K562 (cell line): ENCODE data around the gene PNPLA7. TPM values are rescaled to one million over a fixed set of nuclear protein-coding genes. Genes with fewer than 3 reads are reported as not detected.

Source experiments
- ARNT ChIP-seq, 2 experiments: fragments of 450-650 bp; IDR thresholded peaks; 2 replicates each; pipeline ENCODE4 v1.6.1; 2016; ENCODE audit warnings: mild to moderate bottlenecking in 1 of 2
- ATF1 ChIP-seq, 2 experiments: fragments of 450-650 bp in 1 of 2; IDR thresholded peaks; 2 replicates each; pipeline ENCODE4 v1.6.1; 2016; ENCODE audit warnings: missing compliant biosample characterization in 1 of 2, missing genetic modification characterization in 1 of 2
- CBFA2T3 ChIP-seq: fragments of 450-650 bp; IDR thresholded peaks from 2 replicates; pipeline ENCODE4 v1.6.1; 2017
- CXXC5 ChIP-seq: fragments of 250-450 bp; sonication (Bioruptor Pico); IDR thresholded peaks from 2 replicates; pipeline ENCODE4 v1.8.0; 2022; ENCODE audit warnings: inconsistent platforms, mild to moderate bottlenecking, moderate library complexity
- FOS ChIP-seq: IDR thresholded peaks from 3 replicates; pipeline ENCODE4 v1.6.1; 2011; ENCODE audit not compliant: insufficient read length; ENCODE audit errors: extremely low read depth
- FOSL1 ChIP-seq: fragments of 200-800 bp; sonication (Bioruptor generic); conservative IDR thresholded peaks from 2 replicates; pipeline ENCODE4 v1.6.1; 2016; ENCODE audit warnings: missing genetic modification characterization, missing compliant biosample characterization
- HDAC1 ChIP-seq, 2 experiments: fragments of 450-650 bp; IDR thresholded peaks; 2 replicates each; pipeline ENCODE4 v1.6.1; 2016 to 2017; ENCODE audit warnings: inconsistent platforms in 1 of 2, mild to moderate bottlenecking in 1 of 2, moderate library complexity in 1 of 2
- HNRNPL ChIP-seq: fragments of 200-400 bp; formaldehyde crosslinking; IDR thresholded peaks from 2 replicates; pipeline ENCODE4 v1.6.1; 2017; ENCODE audit warnings: low read depth, mild to moderate bottlenecking, low read length
- JUND ChIP-seq, 2 experiments: IDR thresholded peaks; 2 replicates in 1 of 2; 3 replicates in 1 of 2; pipeline ENCODE4 v1.6.1; 2011; ENCODE audit warnings: borderline replicate concordance in 2 of 2, low read depth in 2 of 2, low read length in 2 of 2, improper control_type of control experiment in 1 of 2, missing biosample characterization in 1 of 2, missing genetic modification characterization in 1 of 2, missing genetic modification reagents in 1 of 2
- NEUROD1 ChIP-seq: fragments of 150-350 bp; IDR thresholded peaks from 2 replicates; pipeline ENCODE4 v1.6.1; 2014; ENCODE audit warnings: borderline replicate concordance, low read length, low read depth; ENCODE audit not compliant: partially characterized antibody
- POLR2AphosphoS2 ChIP-seq: IDR thresholded peaks from 2 replicates; pipeline ENCODE4 v1.6.1; 2012; ENCODE audit warnings: low read length, improper control_type of control experiment
- RBFOX2 ChIP-seq: fragments of 200-400 bp; formaldehyde crosslinking; IDR thresholded peaks from 2 replicates; pipeline ENCODE4 v1.6.1; 2017; ENCODE audit warnings: low read depth, mild to moderate bottlenecking, low read length, moderate library complexity
- TFAP4 ChIP-seq: sonication (generic); formaldehyde crosslinking; IDR thresholded peaks from 2 replicates; pipeline ENCODE4 v1.8.0; 2022; ENCODE audit warnings: missing genetic modification reagents, mild to moderate bottlenecking, moderate library complexity, borderline replicate concordance
- THRB ChIP-seq: fragments of 450-650 bp; formaldehyde crosslinking; conservative IDR thresholded peaks from 2 replicates; pipeline ENCODE4 v1.4.0; 2022; ENCODE audit warnings: mild to moderate bottlenecking, missing genetic modification characterization
- ZBTB7A ChIP-seq: IDR thresholded peaks from 2 replicates; pipeline ENCODE4 v1.6.1; 2011; ENCODE audit warnings: low read depth, mild to moderate bottlenecking, low read length, moderate library complexity, borderline replicate concordance; ENCODE audit not compliant: control insufficient read depth
- ZNF354B ChIP-seq: fragments of 250-450 bp; sonication (Bioruptor Pico); IDR thresholded peaks from 2 replicates; pipeline ENCODE4 v1.4.0; 2020
- ZNF695 ChIP-seq: fragments of 450-650 bp; formaldehyde crosslinking; IDR thresholded peaks from 2 replicates; pipeline ENCODE4 v1.4.0; 2020; ENCODE audit warnings: mild to moderate bottlenecking, moderate library complexity
- polyA plus RNA-seq, 8 experiments: library from polyadenylated mRNA; depleted of rRNA in 4 of 8; stranded (reverse) in 5 of 8; unstranded in 3 of 8; fragments of >200 nt; fragmentation: Nextera tagmentation in 2 of 8; fragmentation: Illumina TruSeq in 1 of 8; extraction: Ambion mirVana in 2 of 8; extraction: Trizol in 1 of 8; gene quantifications; 2 replicates each; pipeline versions ENCODE4 v1.2.1 to v1.2.3, GENCODE V29; 2011 to 2014; ENCODE audit warnings: inconsistent platforms in 1 of 8, missing spikeins in 1 of 8
- total RNA-seq, 7 experiments: library from RNA; depleted of rRNA in 6 of 7; stranded (reverse); fragments of >200 nt in 6 of 7; fragmentation: Illumina TruSeq in 2 of 7; extraction: Trizol in 2 of 7; gene quantifications; 2 replicates each; pipeline versions ENCODE4 v1.2.1 to v1.2.3, GENCODE V29; 2011 to 2021; ENCODE audit warnings: low replicate concordance in 1 of 7
- TF ChIP-seq, protein P1 (sequence below), 3 experiments: fragments of 200-800 bp in 1 of 3; sonication (Bioruptor generic) in 1 of 3; sonication (generic) in 1 of 3; formaldehyde crosslinking in 1 of 3; IDR thresholded peaks; 2 replicates each; pipeline versions ENCODE4 v1.6.1 to v1.8.0; 2016 to 2022; ENCODE audit warnings: mild to moderate bottlenecking in 2 of 3, missing compliant biosample characterization in 2 of 3, missing genetic modification characterization in 2 of 3, missing genetic modification reagents in 1 of 3
- TF ChIP-seq, protein P2 (sequence below): fragments of 200-800 bp; sonication (Bioruptor generic); IDR thresholded peaks from 2 replicates; pipeline ENCODE4 v1.6.1; 2017; ENCODE audit warnings: missing genetic modification characterization, missing compliant biosample characterization

The PNPLA7 gene
- total and polyA plus RNA-seq, 9 of the 15 experiments (the other 6 are each of a cell fraction or from before 2014, with no cell fraction given), result 0.01 to 0.85 (median 0.19) TPM; not detected in 1

- TF ChIP-seq TFAP4 (CRISPR knock-in tag), result peak; percentile 73
- no peak for TF ChIP-seq HDAC1 (IDR thresholded peaks at IDR 0.05)
- peak; percentile 52 for TF ChIP-seq FOS
- peak; percentile 95 for TF ChIP-seq FOSL1 (tag)
- TF ChIP-seq ZNF354B (CRISPR knock-in tag), result no peak
- TF ChIP-seq RBFOX2, result peak; percentile 71
- no peak for TF ChIP-seq POLR2AphosphoS2
- TF ChIP-seq ZNF695 (CRISPR knock-in tag), result no peak
- TF ChIP-seq THRB (CRISPR knock-in tag), result no peak
- TF ChIP-seq, protein P1, sequence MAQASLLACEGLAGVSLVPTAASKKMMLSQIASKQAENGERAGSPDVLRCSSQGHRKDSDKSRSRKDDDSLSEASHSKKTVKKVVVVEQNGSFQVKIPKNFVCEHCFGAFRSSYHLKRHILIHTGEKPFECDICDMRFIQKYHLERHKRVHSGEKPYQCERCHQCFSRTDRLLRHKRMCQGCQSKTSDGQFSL (CRISPR knock-in tag; IDR thresholded peaks at IDR 0.05), result 0 out of 2 replicates have a peak, but pooled peaks have one; percentile 30
- TF ChIP-seq, protein P1 (tag; IDR thresholded peaks at IDR 0.05), result no peak
- no peak; the same call in 1 of the 2 replicates for TF ChIP-seq ZBTB7A
- TF ChIP-seq HNRNPL, result peak; percentile 82; the same call in 1 of the 2 replicates
- peak; percentile 28 for TF ChIP-seq CBFA2T3
- TF ChIP-seq JUND (IDR thresholded peaks at IDR 0.05; ENCODE audit: borderline replicate concordance, low read depth, low read length), result peak; percentile 99
- peak; percentile 95; the same call in 2 of the 3 replicates for TF ChIP-seq JUND (tag; IDR thresholded peaks at IDR 0.05; ENCODE audit: borderline replicate concordance, low read depth, low read length)
- TF ChIP-seq, protein P2, sequence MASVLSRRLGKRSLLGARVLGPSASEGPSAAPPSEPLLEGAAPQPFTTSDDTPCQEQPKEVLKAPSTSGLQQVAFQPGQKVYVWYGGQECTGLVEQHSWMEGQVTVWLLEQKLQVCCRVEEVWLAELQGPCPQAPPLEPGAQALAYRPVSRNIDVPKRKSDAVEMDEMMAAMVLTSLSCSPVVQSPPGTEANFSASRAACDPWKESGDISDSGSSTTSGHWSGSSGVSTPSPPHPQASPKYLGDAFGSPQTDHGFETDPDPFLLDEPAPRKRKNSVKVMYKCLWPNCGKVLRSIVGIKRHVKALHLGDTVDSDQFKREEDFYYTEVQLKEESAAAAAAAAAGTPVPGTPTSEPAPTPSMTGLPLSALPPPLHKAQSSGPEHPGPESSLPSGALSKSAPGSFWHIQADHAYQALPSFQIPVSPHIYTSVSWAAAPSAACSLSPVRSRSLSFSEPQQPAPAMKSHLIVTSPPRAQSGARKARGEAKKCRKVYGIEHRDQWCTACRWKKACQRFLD (CRISPR knock-in tag), result peak; percentile 41; the same call in 1 of the 2 replicates
- TF ChIP-seq ARNT (IDR thresholded peaks at IDR 0.05), result no peak
- no peak for TF ChIP-seq ATF1 (CRISPR knock-in tag; IDR thresholded peaks at IDR 0.05)
- TF ChIP-seq ATF1 (tag; IDR thresholded peaks at IDR 0.05), result peak; percentile 50
- peak; percentile 38 for TF ChIP-seq NEUROD1
- 0 out of 2 replicates have a peak, but pooled peaks have one; percentile 27 for TF ChIP-seq CXXC5 (CRISPR knock-in tag)
Measured at GRCh38 chr9:137435980-137436760, 114.0 kb downstream of the PNPLA7 start (continued).
